RKO (cell line): Measurements from ENCODE around the gene DISC1.
"Not testable (repeated sequence)": the region's sequence is repeated elsewhere in the genome, so short reads cannot be mapped to it uniquely, and the experiment has no call there.

Experiments used
- DNase-seq: peaks from one replicate; pipeline ENCODE4 v3.0.0-alpha.2; 2016; ENCODE audit warnings: low spot score

Gene DISC1

DNA sequence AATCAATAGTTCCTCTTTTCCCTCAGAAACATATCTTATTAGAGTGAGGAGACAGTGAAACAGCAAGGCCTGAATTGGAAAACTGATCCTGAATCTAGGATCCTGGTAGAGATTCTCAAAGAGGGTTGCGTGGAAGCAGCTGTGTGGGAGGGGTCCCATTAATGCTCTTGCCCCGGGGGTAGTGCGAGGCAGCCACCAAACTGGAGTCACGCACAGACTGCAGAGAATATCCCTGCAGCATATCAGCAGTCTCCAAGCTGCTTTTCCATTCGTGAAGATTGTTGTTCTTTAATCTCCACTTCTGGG lies 150.1 kb downstream of the DISC1 start:
- no peak for DNase-seq

DNA sequence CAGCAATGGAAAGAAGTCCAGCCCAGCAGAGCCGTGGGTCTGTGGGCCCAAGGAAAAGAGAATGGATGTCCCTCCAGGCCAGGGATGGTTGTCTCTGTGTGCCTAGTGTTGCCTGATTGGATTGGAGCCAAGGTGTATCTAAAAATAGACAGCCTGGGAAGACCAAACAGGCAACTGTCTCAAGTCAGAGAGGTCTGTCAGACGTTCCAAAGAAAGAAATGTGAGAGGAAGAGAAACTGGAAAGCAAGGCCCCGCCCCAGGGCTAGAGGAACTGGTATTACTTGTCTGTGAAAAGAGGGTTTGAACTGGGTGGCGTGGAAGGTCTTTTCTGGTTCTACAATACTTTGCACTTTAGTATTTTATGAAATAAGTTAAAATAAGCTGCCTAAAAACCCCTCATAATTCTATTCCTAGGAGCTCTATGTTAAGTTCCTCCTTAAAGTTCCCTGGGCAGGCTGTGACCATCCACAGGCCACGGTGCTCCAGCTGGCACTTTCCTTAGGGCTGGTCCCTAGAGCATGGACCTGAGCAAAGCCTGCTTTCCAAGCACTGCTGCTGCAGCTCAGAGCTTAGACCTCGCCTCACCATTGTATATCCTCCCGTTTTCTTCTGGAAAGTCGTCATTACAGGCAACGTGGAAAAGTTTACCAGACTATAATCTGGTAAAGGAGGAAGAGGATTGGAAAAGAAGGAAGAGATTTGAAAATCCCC lies 151.6 kb downstream of the DISC1 start:
- no peak for DNase-seq

DNA sequence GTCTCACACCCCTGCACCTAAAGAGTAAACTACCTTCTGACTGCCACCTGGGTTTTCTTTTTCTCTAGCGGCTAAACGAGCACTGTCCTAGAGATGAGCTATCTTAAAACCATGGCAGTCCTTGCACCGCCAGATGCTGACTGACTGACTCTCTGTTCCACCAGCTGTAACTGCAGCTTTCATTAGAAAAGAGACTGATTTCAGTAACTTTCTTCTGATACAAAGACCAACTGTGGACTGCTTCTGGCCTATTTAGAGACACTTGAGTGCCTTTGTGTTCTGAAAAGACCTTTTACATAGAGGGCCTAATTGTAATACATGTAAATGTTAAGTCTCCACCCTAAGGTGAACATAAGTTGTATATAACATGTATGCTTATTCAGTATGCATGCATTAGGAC lies 152.5 kb downstream of the DISC1 start:
- DNase-seq, result no peak

DNA sequence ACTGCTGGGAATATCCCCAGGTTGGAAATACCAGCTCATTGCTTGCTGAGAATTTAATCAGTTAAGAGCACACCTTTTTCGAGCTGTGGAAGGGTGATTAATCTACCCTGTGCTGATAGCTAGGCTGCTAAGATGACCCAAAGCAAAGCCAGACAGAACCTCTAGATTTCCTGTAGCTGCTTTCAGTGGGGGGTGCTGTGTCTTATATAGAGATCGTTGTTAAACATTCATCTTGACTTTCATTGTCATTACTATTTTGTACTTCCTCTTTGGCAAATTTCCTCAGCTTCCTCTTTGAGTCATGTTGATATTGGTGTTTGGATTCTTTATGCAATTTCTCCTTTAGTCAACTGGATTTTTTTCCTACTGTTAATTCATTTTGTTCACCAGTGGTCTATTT lies 155.3 kb downstream of the DISC1 start:
- DNase-seq, result no peak

GRCh38 chr1:231785073-231785472 lies 158.5 kb downstream of the DISC1 start:
- DNase-seq, result not testable (repeated sequence)

DNA sequence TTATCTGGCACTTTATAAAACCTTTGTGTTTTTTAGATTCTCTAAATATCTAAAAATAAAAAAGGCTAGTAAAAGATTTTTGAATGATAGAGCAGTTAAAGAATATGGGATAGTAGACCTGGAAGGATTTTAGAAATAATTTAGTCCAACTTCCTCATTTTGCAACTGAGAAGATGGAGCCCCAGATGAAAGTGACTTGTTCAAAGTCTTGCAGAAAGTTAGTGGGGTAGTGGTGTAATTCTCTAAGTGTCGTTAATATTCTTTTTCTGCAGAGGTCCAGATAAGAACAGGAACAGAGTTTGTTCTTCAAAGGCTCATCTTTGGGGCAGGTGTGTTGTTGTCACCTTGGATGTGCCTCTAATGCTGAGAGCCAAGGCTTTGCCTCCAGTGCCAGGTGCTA lies 159.5 kb downstream of the DISC1 start:
- no peak for DNase-seq

- no peak for DNase-seq
Observed at GRCh38 chr1:231792634-231793033, 166.0 kb downstream of the DISC1 start.

DNA sequence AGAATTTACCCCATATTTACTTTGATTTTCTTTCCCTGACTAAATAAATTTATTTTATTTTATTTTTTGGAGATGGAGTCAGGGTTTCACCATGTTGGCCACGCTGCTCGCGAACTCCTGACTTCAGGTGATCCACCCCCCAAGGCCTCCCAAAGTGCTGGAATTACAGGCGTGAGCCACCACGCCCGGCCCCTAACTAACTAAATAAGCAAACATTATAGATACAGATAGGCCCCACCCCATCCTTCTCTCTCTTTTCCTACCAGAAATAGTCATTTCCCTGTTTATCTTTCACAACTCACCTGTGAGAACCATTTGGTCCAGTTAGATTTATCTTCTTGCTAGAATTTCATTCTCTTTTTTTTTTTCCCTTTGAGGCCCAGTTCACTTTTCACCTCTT lies 167.3 kb downstream of the DISC1 start:
- no peak for DNase-seq

- no peak for DNase-seq
Observed at GRCh38 chr1:231796141-231796540, 169.6 kb downstream of the DISC1 start.

GRCh38 chr1:231799363-231799986 lies 172.9 kb downstream of the DISC1 start:
- DNase-seq, result no peak

GRCh38 chr1:231800108-231800507 lies 173.5 kb downstream of the DISC1 start:
- DNase-seq, result no peak

DNA sequence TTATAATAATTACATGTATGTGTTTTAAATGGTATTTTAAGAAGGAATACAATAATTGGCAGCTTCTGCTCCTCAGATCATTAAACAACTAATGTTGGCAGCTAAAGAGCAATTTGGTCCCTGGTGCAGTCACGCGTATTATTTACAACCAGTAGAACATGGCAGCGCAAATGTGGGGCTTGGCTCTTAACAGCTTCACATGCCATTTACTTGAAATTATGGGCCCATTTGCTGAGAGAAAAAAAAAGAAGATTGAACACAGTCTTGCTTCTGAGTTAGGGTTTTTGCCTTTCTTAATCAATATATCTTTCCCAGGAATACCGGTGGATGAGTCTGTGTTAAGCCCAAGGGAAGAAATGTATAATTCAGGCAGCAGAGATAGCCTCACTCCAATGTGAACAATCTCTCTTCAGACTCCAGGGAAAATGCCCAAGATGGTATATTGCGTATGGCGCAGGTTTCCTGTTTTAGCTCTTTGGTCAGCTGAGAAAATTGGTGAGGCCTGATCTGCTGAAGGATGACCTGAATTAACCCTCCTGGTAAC lies 174.5 kb downstream of the DISC1 start:
- no peak for DNase-seq

DNA sequence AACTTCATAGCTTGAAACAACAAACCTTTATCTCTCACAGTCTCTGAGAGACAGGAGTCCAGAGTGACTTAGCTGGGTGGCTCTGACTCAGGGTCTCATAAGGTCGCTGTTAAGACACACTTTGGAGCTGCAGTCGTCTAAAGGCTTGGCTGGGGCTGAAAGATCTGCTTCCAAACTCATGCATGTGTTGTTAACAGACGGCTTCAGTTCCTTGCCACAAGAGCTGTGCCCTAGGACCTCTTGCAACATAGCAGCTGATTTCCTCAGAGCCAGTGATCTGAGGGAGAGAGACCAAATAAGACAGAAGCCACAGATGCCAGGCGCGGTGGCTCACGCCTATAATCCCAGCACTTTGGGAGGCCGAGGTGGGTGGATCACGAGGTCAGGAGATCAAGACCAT lies 176.8 kb downstream of the DISC1 start:
- no peak for DNase-seq

DNA sequence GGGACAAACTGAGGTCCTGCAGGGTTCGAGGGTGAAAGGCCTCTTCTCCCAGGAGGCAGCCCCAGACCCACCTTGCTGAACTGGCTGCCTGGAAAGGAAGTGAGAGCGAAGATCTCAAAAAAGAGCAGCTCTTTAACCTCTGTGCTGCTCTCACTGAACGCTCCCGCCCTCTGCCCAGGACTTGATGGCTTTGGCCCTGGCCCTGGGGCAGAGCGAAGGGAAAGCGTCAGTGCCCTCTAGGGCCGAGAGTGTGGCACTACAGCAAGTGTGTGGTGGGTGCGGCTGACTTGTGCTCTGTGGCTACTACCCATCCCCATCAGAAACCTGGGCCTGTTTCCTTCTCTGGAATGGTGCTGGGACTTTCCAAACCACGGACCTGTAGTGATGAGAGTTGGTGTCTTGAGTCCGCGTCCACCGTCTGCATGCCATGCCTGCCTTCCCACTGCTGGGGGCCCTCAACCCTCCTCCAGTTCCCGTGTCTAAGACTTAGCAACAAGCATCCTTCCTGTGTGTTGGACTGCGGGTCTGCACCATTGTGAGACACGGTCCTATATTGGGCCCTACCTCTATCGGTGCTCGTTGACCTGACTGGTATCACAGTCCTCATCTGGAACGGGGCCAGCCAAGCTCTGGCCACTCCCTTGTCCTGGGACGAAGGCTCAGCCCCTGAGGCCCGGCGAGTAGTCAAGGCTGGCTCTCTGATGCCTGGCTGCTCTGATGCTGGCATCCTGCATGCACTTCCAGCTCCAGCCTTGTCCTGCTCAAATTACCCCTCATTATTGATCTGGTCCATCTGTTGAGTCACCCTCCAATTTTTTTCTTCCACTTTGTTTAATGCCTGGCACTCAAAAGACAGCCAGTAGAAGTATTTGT lies 180.3 kb downstream of the DISC1 start:
- DNase-seq, result peak; percentile 8

GRCh38 chr1:231807541-231807940 lies 181.0 kb downstream of the DISC1 start:
- DNase-seq, result no peak

DNA sequence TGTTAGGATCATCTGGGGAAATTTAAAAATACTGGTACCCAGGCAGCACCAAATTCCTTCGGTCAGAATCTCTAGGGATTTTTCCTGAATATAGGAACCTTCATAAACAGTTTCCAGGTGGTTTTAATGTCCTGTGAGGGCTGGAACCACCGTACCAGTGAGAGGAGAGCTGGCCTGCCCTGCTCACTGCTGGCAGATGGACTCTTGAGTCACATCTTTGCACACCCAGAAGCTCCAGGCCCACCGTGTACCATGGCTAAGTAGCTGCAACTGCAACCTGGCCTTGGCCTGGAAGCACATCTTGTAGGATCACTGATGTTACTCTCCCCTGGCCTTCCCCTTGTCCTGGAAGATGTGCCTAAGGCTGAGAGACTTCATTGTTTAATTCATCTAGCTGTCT lies 181.5 kb downstream of the DISC1 start:
- no peak for DNase-seq

DNA sequence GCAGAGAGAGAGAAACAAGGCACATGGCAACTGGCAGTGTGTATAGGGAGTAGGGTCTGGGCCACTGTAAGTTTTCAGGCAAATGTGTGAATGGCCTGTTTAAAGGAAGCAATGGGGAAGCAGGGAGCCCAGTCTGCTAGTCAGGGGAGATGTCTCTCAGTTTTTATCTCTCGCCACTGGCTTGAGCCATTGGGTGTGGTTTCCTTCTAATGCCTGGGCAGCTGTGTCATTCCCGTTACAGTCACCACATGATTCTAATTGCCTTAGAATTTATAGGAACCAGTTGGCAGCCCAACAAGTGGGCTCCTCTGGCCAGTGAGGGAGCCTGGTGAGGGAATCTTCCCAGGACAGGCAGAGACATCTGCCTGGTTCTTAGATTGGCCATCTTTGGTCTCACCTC lies 182.4 kb downstream of the DISC1 start:
- no peak for DNase-seq

DNA sequence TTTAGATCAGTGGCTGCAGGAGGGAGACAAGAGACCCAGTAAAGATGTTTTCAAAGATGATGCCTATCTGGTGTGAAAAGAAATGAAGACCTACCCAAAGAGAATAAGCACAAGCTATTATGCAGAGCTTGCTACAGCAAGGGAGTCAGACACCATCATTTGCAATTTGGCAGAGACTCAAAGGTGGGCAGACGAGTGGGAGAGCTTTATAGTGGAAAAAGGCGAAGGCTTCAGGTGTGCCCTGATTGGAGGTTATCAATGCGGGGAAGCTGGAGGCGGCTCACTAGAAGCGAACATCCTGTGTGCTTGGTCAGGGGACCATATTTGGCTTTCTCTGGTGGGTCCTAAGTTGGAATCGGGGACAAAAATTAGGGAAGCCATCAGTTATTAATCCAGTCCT lies 183.8 kb downstream of the DISC1 start:
- DNase-seq, result no peak

GRCh38 chr1:231814021-231814420 lies 187.4 kb downstream of the DISC1 start:
- DNase-seq, result no peak

- no peak for DNase-seq
Observed at GRCh38 chr1:231814521-231814920, 187.9 kb downstream of the DISC1 start.

GRCh38 chr1:231817801-231818200 lies 191.2 kb downstream of the DISC1 start:
- no peak for DNase-seq

DNA sequence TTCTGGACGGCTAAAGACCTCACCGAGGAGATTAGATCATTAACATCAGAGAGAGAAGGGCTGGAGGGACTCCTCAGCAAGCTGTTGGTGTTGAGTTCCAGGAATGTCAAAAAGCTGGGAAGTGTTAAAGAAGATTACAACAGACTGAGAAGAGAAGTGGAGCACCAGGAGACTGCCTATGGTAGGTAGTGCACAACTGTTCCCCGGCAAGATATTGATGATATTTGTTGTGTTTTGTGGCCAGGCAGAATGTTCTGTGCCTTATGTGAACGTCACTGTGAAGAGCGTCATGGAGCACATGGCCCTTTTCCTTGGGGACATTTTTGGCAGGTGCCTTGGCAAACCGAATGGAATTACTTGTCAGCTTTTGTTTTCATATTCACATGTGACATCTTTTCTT lies 191.7 kb downstream of the DISC1 start:
- no peak for DNase-seq

DNA sequence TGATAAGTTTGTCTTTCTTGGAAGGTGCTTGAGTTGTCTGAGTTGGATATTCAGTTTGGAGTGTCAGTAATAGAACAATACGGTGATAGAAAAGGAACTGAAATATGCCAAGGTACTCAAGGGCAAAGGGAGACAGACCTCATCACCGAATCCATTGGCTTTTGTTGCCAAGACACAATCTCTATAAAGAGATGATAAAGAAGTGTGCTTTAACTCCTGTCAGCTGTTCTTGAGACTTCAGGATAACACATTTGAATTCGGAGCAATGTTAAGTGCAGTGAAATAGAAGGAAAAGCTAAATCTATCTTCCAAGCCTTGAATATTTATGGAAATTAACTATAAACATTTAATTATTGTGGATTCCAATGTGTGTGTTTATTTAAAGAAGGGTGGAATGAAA lies 194.7 kb downstream of the DISC1 start:
- no peak for DNase-seq
